Measurements from ENCODE around the gene PDZD11.
"Not testable (repeated sequence)": the region's sequence is repeated elsewhere in the genome, so short reads cannot be mapped to it uniquely, and the experiment has no call there.

Gene PDZD11

DNA sequence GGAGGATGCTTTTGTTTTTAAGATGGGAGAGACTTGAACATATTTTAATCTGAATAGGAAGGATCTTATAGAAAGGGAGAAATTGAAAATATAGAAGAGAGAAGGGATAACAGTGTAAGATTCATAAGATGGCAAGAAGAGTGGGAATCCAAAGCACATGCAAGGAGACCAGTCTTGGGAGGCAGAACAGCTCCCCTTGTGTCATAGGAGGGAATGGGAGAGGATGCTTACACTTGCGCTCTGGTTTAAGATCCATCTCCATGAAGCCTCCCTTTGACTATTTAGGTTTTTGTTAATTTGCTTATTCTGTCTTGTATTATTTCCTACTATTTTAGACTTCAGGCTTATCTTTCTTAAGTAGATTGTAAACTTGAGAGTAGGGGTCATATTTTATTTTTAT, 42.9 kb upstream of the PDZD11 start:
- H3K27ac ChIP-seq (ENCODE audit: low read depth, low read length), result no peak overlapping the region
- H3F3A ChIP-seq (ENCODE audit: insufficient read depth), result no peaks in the 10 kb centered on the region
- H3K27me3 ChIP-seq (ENCODE audit: low read length), result no peaks in the 10 kb centered on the region
- no peak overlapping the region for H3K4me2 ChIP-seq (ENCODE audit: low read depth, low read length, poor library complexity, severe bottlenecking)
- H3K9me2 ChIP-seq (replicated peaks; ENCODE audit: insufficient read depth, low read length), result no peaks in the 10 kb centered on the region
- H3K9ac ChIP-seq (ENCODE audit: low read length), result no peak overlapping the region
- no peaks in the 10 kb centered on the region for H3K36me3 ChIP-seq (ENCODE audit: low read length)
- no peak overlapping the region for H3K4me3 ChIP-seq (ENCODE audit: insufficient read depth, low read length, poor library complexity, severe bottlenecking)
- H4K20me1 ChIP-seq (ENCODE audit: low read depth, low read length), result no peaks in the 10 kb centered on the region
- no peaks in the 10 kb centered on the region for H3K9me3 ChIP-seq (ENCODE audit: insufficient read depth, low read length)
- no peaks in the 10 kb centered on the region for H3K79me2 ChIP-seq (ENCODE audit: insufficient read depth, low read length)
- H2AFZ ChIP-seq (ENCODE audit: low read depth, low read length, severe bottlenecking), result no peak overlapping the region
- TF ChIP-seq, protein P1, sequence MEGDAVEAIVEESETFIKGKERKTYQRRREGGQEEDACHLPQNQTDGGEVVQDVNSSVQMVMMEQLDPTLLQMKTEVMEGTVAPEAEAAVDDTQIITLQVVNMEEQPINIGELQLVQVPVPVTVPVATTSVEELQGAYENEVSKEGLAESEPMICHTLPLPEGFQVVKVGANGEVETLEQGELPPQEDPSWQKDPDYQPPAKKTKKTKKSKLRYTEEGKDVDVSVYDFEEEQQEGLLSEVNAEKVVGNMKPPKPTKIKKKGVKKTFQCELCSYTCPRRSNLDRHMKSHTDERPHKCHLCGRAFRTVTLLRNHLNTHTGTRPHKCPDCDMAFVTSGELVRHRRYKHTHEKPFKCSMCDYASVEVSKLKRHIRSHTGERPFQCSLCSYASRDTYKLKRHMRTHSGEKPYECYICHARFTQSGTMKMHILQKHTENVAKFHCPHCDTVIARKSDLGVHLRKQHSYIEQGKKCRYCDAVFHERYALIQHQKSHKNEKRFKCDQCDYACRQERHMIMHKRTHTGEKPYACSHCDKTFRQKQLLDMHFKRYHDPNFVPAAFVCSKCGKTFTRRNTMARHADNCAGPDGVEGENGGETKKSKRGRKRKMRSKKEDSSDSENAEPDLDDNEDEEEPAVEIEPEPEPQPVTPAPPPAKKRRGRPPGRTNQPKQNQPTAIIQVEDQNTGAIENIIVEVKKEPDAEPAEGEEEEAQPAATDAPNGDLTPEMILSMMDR (IDR thresholded peaks at IDR 0.05; ENCODE audit: insufficient read depth, low read length, poor library complexity, severe bottlenecking), result no peak
- no peak for TF ChIP-seq EZH2phosphoT487 (conservative IDR thresholded peaks at IDR 0.05; ENCODE audit: low read length)

DNA sequence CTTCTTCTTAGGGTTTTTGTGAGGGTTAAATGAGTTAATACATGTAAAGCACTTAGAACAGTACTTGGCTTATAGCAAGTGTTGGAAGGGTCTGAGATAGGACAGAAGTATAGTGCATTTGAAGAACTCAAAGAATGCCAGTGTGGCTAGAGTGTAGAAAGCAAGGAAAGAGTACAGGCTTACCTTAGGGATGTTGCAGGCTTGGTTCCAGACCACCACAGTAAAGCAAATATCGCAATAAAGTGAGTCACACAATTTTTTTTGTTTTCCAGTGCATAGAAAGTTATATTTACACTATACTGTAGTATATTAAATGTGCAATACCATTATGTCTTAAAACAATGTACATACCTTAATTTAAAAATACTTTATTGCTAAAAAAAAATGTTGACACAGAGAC, 41.4 kb upstream of the PDZD11 start:
- no peaks in the 10 kb centered on the region for H4K20me1 ChIP-seq (ENCODE audit: low read depth, low read length)
- no peak overlapping the region for H2AFZ ChIP-seq (ENCODE audit: low read depth, low read length, severe bottlenecking)
- H3K4me3 ChIP-seq (ENCODE audit: insufficient read depth, low read length, poor library complexity, severe bottlenecking), result no peak overlapping the region
- H3K9me2 ChIP-seq (replicated peaks; ENCODE audit: insufficient read depth, low read length), result no peaks in the 10 kb centered on the region
- TF ChIP-seq EZH2phosphoT487 (conservative IDR thresholded peaks at IDR 0.05; ENCODE audit: low read length), result no peak
- TF ChIP-seq, protein P1 (IDR thresholded peaks at IDR 0.05; ENCODE audit: insufficient read depth, low read length, poor library complexity, severe bottlenecking), result no peak
- no peak overlapping the region for H3K9ac ChIP-seq (ENCODE audit: low read length)
- H3F3A ChIP-seq (ENCODE audit: insufficient read depth), result no peaks in the 10 kb centered on the region
- no peaks in the 10 kb centered on the region for H3K9me3 ChIP-seq (ENCODE audit: insufficient read depth, low read length)
- no peaks in the 10 kb centered on the region for H3K27me3 ChIP-seq (ENCODE audit: low read length)
- no peaks in the 10 kb centered on the region for H3K36me3 ChIP-seq (ENCODE audit: low read length)
- no peak overlapping the region for H3K27ac ChIP-seq (ENCODE audit: low read depth, low read length)
- no peak overlapping the region for H3K4me2 ChIP-seq (ENCODE audit: low read depth, low read length, poor library complexity, severe bottlenecking)
- H3K79me2 ChIP-seq (ENCODE audit: insufficient read depth, low read length), result no peaks in the 10 kb centered on the region

DNA sequence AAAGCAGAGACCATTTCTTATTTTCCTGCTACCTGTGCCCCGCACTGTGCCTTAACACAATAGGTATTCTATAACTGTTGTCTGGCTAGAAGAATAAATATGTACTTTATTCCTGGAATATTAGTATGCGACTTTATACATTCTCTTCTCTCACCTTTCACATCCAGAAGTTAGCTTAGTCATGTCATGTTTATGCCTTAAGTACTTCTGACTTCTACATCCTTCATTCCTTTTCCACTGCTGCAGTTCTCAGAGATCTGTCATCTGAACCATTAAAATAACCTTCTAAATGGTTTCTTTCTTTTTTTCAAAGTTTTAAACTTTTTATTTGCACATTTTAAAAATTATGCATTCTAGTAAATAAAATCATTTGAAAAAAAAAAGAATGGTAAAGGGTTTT, 34.6 kb upstream of the PDZD11 start:
- H3K36me3 ChIP-seq (ENCODE audit: low read length), result no peaks in the 10 kb centered on the region
- no peak overlapping the region for H3K4me3 ChIP-seq (ENCODE audit: insufficient read depth, low read length, poor library complexity, severe bottlenecking)

DNA sequence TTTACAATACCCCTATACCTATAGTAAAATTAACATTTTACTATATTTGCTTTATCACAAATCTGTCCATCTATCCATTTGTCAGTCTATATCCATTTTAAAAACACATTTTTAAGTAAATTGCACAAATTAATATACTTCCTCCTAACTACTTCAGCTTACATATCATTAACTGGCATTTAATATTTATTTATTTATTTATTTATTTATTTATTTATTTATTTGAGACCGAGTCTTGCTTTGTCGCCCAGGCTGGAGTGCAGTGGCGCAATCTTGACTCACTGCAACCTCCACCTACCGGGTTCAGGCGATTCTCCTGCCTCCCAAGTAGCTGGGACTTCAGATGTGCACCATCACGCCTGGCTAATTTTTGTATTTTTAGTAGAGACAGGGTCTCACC, 33.9 kb upstream of the PDZD11 start:
- not testable (repeated sequence) for H4K20me1 ChIP-seq (ENCODE audit: low read depth, low read length); H3K4me2 ChIP-seq (ENCODE audit: low read depth, low read length, poor library complexity, severe bottlenecking); H3K4me3 ChIP-seq (ENCODE audit: insufficient read depth, low read length, poor library complexity, severe bottlenecking); H3K9ac ChIP-seq (ENCODE audit: low read length); H2AFZ ChIP-seq (ENCODE audit: low read depth, low read length, severe bottlenecking); H3K27me3 ChIP-seq (ENCODE audit: low read length); H3K79me2 ChIP-seq (ENCODE audit: insufficient read depth, low read length); H3K9me2 ChIP-seq (replicated peaks; ENCODE audit: insufficient read depth, low read length); H3K27ac ChIP-seq (ENCODE audit: low read depth, low read length); H3K9me3 ChIP-seq (ENCODE audit: insufficient read depth, low read length); H3F3A ChIP-seq (ENCODE audit: insufficient read depth); H3K36me3 ChIP-seq (ENCODE audit: low read length)

More for the DNA sequence above, 34.6 kb upstream of the PDZD11 start:
- Histone ChIP-seq H3K27ac (ENCODE audit: low read depth, low read length) (no peak overlapping the region), H3K79me2 (ENCODE audit: insufficient read depth, low read length) (no peaks in the 10 kb centered on the region), H3K9me2 (replicated peaks; ENCODE audit: insufficient read depth, low read length) (no peaks in the 10 kb centered on the region), H4K20me1 (ENCODE audit: low read depth, low read length) (no peaks in the 10 kb centered on the region), H3K4me2 (ENCODE audit: low read depth, low read length, poor library complexity, severe bottlenecking) (no peak overlapping the region), H3F3A (ENCODE audit: insufficient read depth) (no peaks in the 10 kb centered on the region), H2AFZ (ENCODE audit: low read depth, low read length, severe bottlenecking) (no peak overlapping the region), H3K9ac (ENCODE audit: low read length) (no peak overlapping the region), H3K27me3 (ENCODE audit: low read length) (no peaks in the 10 kb centered on the region), H3K9me3 (ENCODE audit: insufficient read depth, low read length) (no peaks in the 10 kb centered on the region)
- no peak for TF ChIP-seq EZH2phosphoT487 (conservative IDR thresholded peaks at IDR 0.05; ENCODE audit: low read length)
- TF ChIP-seq, protein P1 (IDR thresholded peaks at IDR 0.05; ENCODE audit: insufficient read depth, low read length, poor library complexity, severe bottlenecking), result no peak
